HG02610 (cell line): Measurements from ENCODE around the gene JPT2.
"Not testable (repeated sequence)": the region's sequence is repeated elsewhere in the genome, so short reads cannot be mapped to it uniquely, and the experiment has no call there.

Source experiments
- ATAC-seq: cut with Tn5 transposase; IDR thresholded peaks from one replicate; pipeline ENCODE4 v1.9.1; 2021; ENCODE audit warnings: mild to moderate bottlenecking, moderate library complexity; ENCODE audit not compliant: unreplicated experiment

Gene JPT2

DNA sequence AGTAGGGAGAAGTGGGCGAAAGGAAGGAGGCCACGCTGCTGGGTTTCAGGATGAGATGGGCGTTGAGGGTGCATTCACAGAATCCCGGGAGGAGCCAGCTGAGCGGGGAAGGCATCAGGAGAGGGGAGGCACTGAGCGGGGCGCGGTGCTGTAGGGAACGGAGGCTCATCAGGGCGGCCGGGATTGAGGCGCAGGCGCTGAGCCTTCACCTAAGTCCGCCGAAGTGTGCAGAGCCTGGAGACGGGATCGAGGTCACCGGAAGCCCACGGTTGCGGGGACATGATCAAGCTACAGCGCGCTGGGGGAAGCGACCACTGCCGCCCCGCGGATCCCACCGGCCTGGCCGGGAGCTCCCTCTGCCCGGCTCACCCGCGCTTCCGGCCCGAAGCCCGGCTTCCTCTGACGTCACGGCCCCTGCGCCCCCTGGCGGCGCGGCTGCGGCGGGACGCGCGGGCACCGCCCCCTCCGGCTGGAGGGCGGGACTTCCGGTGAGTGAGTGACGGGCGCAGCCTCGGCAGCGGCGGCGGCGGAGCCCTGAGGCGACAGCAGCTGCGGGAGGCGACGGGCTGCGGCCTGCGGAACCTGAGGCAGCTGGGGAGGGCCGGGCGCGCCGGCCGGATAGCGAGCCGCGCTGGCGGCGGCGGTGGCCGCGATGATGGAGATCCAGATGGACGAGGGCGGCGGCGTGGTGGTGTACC, 27.8 kb downstream of the JPT2 start, which contains the start of gene MAPK8IP3:
Gene MAPK8IP3, plus strand, starts transcription at position 508 of the 698 bp plus-strand sequence. Its CDS starts 145 bp downstream, at position 653.
- ATAC-seq: peak; percentile 68

- peak; percentile 27 for ATAC-seq
Measured at GRCh38 chr16:1706386-1707192, 28.5 kb downstream of the JPT2 start.

- ATAC-seq: no peak
Measured at GRCh38 chr16:1707193-1707790, 29.2 kb downstream of the JPT2 start.

DNA sequence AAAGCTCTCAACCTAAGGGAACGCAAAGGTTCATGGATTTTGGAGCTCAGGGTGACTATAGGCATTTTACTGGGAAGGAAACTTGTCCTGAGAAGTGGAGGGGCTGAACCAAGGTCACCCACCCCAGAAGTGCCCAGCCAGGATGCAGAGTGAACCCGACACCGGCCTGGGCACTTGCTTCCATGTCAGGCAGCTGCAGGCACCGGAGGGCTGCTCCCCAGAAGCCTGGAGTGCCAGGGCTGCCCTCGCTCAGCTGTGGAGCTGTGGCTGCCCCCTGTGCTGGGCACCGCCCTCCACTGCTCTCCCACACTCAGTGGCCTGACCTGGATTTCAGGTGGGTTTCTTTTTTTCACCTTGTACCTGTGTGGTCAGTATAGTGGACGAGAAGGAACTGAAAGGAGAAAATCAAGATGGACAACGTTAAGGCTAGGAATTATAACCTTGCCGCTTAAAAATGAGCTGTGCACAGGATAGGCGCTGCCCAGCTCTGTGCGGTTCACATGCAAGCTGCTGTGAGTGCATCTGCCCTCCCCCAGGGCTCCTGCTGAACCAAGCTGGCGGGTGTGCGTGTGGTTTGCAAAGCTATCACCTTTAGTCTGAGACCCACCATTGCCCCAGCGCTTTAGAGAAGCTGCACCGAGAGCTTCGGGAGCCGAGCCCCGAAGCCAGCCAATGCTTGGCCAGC, 30.1 kb downstream of the JPT2 start:
- no peak for ATAC-seq

DNA sequence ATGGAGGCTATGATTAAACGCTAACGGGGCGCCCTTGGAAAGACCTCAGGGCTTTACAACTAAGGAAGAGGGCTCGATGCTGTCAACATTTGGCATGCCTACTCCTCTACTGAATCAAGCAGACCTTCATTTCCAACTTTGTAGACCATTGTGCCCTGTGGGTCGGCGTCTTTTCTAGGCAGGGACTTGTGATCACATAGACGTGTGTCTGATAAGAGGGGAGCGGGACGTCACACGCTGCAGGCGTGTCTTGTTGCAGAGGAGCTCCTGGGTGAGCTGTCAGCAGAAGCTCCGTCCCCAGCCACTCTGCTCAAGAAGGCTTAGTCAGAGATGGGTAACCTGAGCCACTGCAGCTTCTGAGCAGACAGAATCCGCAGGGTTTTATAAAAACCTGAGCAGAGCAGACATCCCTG, 30.7 kb downstream of the JPT2 start:
- ATAC-seq: no peak

- ATAC-seq: no peak
Measured at GRCh38 chr16:1709356-1709755, 31.3 kb downstream of the JPT2 start.

GRCh38 chr16:1710811-1711507, 32.9 kb downstream of the JPT2 start:
- no peak for ATAC-seq

DNA sequence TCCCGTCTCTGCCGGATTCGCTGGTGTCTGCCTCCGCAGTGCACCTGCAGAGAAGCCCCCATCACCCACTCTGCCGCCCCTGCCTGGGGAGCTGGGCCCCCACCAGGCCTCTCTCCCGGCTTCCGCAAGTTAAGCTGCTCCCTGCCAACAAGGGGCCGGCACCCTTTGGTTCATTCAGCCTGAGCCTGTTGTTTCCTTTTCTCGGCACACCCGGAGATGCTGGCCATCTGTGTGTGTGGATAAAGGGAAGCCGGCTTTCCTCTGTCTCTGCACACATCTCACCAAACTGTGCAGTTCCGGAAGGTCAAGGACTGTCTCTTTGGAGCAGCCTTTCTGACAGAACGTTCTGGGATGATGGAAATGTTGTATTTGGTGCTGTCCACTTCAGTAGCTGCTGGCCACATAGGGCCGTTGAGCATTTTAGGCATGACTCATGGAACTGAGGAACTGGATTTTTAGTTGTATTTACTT, 34.7 kb downstream of the JPT2 start:
- no peak for ATAC-seq

- no peak for ATAC-seq
Measured at GRCh38 chr16:1713331-1713730, 35.3 kb downstream of the JPT2 start.

DNA sequence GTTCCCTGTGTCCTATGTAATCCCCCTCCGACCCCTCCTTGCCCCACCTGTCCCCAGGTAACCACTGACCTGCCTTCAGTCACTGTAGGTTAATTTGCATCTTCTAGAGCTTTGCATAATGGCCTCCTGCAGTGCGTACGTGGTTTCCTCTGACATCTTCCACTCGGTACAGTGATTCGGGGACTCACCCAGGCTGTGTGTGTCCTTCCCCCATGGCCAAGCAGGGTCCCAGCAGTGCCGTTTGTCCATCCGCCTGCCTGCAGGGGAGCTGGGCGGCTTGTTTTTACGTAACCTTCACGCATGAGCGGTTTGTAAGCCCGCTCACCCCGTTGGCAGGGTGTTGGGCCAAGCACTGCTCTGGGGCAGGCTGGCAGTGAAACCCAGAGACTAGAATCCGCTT, 35.9 kb downstream of the JPT2 start:
- no peak for ATAC-seq

GRCh38 chr16:1715220-1715619, 37.1 kb downstream of the JPT2 start:
- ATAC-seq: no peak

DNA sequence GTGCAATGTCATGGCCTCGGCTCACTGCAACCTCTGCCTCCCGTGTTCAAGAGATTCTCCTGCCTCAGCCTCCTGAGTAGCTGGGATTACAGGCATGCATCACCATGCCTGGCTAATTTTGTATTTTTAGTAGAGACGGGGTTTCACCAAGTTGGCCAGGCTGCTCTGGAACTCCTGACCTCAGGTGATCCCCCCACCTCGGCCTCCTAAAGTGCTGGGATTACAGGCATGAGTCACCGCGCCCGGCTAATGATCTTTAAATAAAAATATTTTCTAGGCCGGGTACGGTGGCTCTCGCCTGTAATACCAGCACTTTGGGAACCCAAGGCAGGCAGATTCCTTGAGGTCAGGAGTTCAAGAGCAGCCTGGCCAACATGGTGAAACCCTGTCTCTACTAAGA, 40.2 kb downstream of the JPT2 start:
- ATAC-seq: not testable (repeated sequence)

DNA sequence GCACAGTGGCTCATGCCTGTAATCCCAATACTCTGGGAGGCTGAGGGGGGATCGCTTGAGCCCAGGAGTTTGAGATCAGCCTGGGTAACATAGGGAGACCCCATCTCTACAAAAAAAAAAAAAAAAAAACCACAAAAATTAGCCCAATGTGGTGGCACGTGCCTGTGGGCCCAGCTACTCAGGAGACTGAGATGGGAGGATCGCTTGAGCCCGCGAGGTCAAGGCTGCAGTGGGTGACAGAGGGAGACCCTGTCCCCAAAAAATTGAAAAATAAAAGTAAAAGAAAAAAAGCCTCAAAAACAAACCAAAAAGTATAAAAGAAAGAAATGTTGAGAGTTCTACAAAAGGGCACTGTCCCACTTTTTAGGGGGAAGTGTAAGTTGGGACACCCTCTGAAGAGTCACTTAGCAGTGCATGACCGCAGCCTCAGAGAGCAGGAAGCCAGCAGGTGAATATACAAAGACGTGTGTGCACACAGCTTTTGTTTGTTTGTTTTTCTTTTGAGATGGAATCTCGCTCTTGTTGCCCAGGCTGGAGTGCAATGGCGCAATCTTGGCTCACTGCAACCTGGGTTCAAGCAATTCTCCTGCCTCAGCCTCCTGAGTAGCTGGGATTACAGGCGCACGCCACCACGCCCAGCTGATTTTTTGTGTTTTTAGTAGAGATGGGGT, 41.6 kb downstream of the JPT2 start:
- ATAC-seq: not testable (repeated sequence)

DNA sequence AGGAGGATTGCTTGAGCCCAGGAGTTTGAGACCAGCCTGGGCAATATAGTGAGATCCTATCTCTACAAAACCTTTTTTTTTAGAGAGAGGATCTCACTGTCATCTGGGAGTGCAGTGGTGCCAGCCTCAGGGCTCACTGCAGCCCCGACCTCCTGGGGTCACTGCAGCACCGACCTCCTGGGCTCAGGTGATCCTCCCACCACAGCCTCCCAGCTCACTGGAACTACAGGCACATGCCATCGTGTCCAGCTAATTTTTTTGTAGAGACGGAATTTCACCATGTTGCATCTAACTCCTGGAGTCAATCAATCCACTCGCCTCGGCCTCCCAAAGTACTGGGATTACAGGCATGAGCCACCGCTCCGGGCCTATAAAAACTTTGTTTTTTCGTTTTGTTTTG, 43.3 kb downstream of the JPT2 start:
- ATAC-seq: no peak

- no peak for ATAC-seq
Measured at GRCh38 chr16:1723450-1724147, 45.5 kb downstream of the JPT2 start.

GRCh38 chr16:1724491-1724890, 46.4 kb downstream of the JPT2 start:
- no peak for ATAC-seq

DNA sequence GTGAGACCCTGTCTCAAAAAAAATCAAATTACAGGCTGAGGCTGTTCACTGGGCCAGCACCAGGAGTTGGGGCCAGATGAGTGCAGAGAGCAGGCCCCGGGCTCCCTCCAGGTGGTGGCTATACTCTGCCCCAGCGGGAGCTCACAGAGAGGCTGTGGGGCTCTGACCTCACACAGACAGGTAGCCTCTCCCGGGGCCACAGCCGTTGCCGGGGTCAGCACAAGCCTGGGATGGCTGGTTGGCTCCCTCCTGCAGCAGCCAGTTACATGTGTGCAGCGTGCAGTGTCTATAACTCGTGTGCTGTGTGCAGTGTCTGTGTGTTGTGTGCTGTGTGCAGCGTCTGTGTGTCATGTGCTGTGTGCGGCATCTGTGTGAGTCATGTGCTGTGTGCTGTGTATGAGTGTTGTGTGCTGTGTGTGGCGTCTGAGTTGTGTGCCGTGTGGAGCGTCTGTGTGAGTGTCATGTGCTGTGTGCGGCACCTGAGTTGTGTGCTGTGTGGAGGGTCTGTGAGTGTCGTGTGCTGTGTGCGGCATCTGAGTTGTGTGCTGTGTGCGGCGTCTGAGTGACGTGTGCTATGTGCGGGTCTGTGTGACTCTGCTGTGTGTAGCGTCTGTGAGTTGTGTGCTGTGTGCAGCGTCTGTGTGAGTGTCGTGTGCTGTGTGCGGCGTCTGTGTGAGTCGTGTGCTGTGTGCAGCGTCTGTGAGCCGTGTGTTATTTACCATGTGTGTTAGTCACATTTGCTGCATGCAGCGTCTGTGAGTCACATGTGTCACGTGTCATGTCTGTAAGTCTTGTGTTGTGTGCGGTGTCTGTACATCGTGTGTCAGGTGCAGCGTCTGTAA, 48.8 kb downstream of the JPT2 start:
- ATAC-seq: no peak
